H9 (cell line): ENCODE data around the gene APOBEC4. TPM values are rescaled to one million over a fixed set of nuclear protein-coding genes. Genes with fewer than 3 reads are reported as not detected.

ENCODE experiments used
- DNase-seq: peaks from one replicate; pipeline ENCODE4 v3.0.0-alpha.2; 2017
- H2AFZ ChIP-seq: one replicate; pipeline ENCODE4 v1.6.1; 2013; ENCODE audit warnings: mild to moderate bottlenecking, low read length, control low read depth, moderate library complexity
- H2AK5ac ChIP-seq: 2 replicates; pipeline ENCODE4 v1.6.1; 2013; ENCODE audit warnings: low read length, control low read depth, mixed read lengths; ENCODE audit not compliant: insufficient read length
- H2BK120ac ChIP-seq: one replicate; pipeline ENCODE4 v1.6.1; 2013; ENCODE audit warnings: low read depth, mild to moderate bottlenecking, low read length, control low read depth, inconsistent platforms; ENCODE audit not compliant: poor library complexity, severe bottlenecking
- H2BK12ac ChIP-seq: 2 replicates; pipeline ENCODE4 v1.6.1; 2013; ENCODE audit warnings: low read length, control low read depth, mixed read lengths, low read depth; ENCODE audit not compliant: insufficient read length
- H2BK15ac ChIP-seq: 2 replicates; pipeline ENCODE4 v1.6.1; 2013; ENCODE audit warnings: low read depth, low read length, control low read depth
- H2BK20ac ChIP-seq: one replicate; pipeline ENCODE4 v1.6.1; 2013; ENCODE audit warnings: low read depth, mild to moderate bottlenecking, low read length, control low read depth, inconsistent platforms; ENCODE audit not compliant: poor library complexity, severe bottlenecking
- H2BK5ac ChIP-seq: 2 replicates; pipeline ENCODE4 v1.6.1; 2013; ENCODE audit warnings: low read length, control low read depth, mixed read lengths; ENCODE audit not compliant: insufficient read length
- H3K14ac ChIP-seq: 2 replicates; pipeline ENCODE4 v1.6.1; 2013; ENCODE audit warnings: low read length, control low read depth; ENCODE audit not compliant: insufficient read depth
- H3K18ac ChIP-seq: 2 replicates; pipeline ENCODE4 v1.6.1; 2013; ENCODE audit warnings: low read depth, mild to moderate bottlenecking, mixed read lengths, low read length, control low read depth; ENCODE audit not compliant: insufficient read length
- H3K23ac ChIP-seq: 2 replicates; pipeline ENCODE4 v1.6.1; 2013; ENCODE audit warnings: low read length, control low read depth, mixed read lengths, low read depth; ENCODE audit not compliant: insufficient read length
- H3K23me2 ChIP-seq: 2 replicates; pipeline ENCODE4 v1.6.1; 2013; ENCODE audit warnings: low read depth, mild to moderate bottlenecking, mixed read lengths, low read length, control low read depth; ENCODE audit not compliant: insufficient read length, poor library complexity, severe bottlenecking
- H3K27ac ChIP-seq: 2 replicates; pipeline ENCODE4 v1.5.1; 2013; ENCODE audit warnings: low read length, control low read depth, mixed read lengths, low read depth; ENCODE audit not compliant: insufficient read length
- H3K27me3 ChIP-seq: 2 replicates; pipeline ENCODE4 v1.6.1; 2013; ENCODE audit warnings: low read length, control low read depth, inconsistent platforms; ENCODE audit not compliant: insufficient read depth
- H3K4ac ChIP-seq: 2 replicates; pipeline ENCODE4 v1.6.1; 2013; ENCODE audit warnings: low read depth, mild to moderate bottlenecking, control low read depth, inconsistent platforms, low read length, moderate library complexity
- H3K4me1 ChIP-seq: 2 replicates; pipeline ENCODE4 v1.6.1; 2013; ENCODE audit warnings: low read length, control low read depth, inconsistent platforms; ENCODE audit not compliant: insufficient read depth
- H3K4me2 ChIP-seq: 2 replicates; pipeline ENCODE4 v1.6.1; 2013; ENCODE audit warnings: low read length, control low read depth, mixed read lengths; ENCODE audit not compliant: insufficient read length, insufficient read depth
- H3K56ac ChIP-seq: 2 replicates; pipeline ENCODE4 v1.6.1; 2013; ENCODE audit warnings: low read depth, mild to moderate bottlenecking, mixed read lengths, low read length, control low read depth; ENCODE audit not compliant: insufficient read length
- H3K79me1 ChIP-seq: 2 replicates; pipeline ENCODE4 v1.6.1; 2013; ENCODE audit warnings: low read depth, mild to moderate bottlenecking, moderate library complexity, low read length, control low read depth, inconsistent platforms; ENCODE audit not compliant: insufficient read depth, poor library complexity, severe bottlenecking
- H3K79me2 ChIP-seq: 2 replicates; pipeline ENCODE4 v1.6.1; 2013; ENCODE audit warnings: low read length, control low read depth, inconsistent platforms; ENCODE audit not compliant: insufficient read depth
- H3K9ac ChIP-seq: 2 replicates; pipeline ENCODE4 v1.6.1; 2013; ENCODE audit warnings: low read length, control low read depth, mixed read lengths; ENCODE audit not compliant: insufficient read length; ENCODE audit errors: extremely low read depth
- H3K9me3 ChIP-seq: one replicate; pipeline ENCODE4 v1.6.1; 2013; ENCODE audit warnings: low read depth, low read length, inconsistent platforms; ENCODE audit not compliant: control insufficient read depth
- H3T11ph ChIP-seq: one replicate; pipeline ENCODE4 v1.6.1; 2013; ENCODE audit warnings: mild to moderate bottlenecking, low read length, control low read depth, inconsistent platforms
- H4K20me1 ChIP-seq: one replicate; pipeline ENCODE4 v1.6.1; 2013; ENCODE audit not compliant: control insufficient read depth, insufficient read length, insufficient read depth
- H4K5ac ChIP-seq: 2 replicates; pipeline ENCODE4 v1.6.1; 2013; ENCODE audit warnings: low read depth, mild to moderate bottlenecking, mixed read lengths, low read length, control low read depth; ENCODE audit not compliant: insufficient read length
- H4K8ac ChIP-seq: replicated peaks from 2 replicates; pipeline ENCODE4 v1.6.1; 2013; ENCODE audit warnings: low read length, control low read depth, mixed read lengths, low read depth; ENCODE audit not compliant: insufficient read length
- H4K91ac ChIP-seq: 2 replicates; pipeline ENCODE4 v1.6.1; 2013; ENCODE audit warnings: low read depth, mild to moderate bottlenecking, moderate library complexity, mixed read lengths, low read length, control low read depth; ENCODE audit not compliant: insufficient read length
- H3K27ac Mint-ChIP-seq, 3 experiments: 2 replicates in 2 of 3; 3 replicates in 1 of 3; pipeline ENCODE4 v1.8.0; 2020 to 2021; ENCODE audit warnings: mixed read lengths in 3 of 3, mild to moderate bottlenecking in 1 of 3, moderate library complexity in 1 of 3
- H3K27me3 Mint-ChIP-seq: 2 replicates; pipeline ENCODE4 v1.8.0; 2021; ENCODE audit warnings: low read depth, mild to moderate bottlenecking, moderate library complexity, mixed read lengths
- H3K36me3 Mint-ChIP-seq, 3 experiments: 2 replicates in 2 of 3; 3 replicates in 1 of 3; pipeline ENCODE4 v1.8.0; 2020 to 2021; ENCODE audit warnings: low read depth in 3 of 3, mixed read lengths in 3 of 3; ENCODE audit not compliant: insufficient read depth in 1 of 3
- H3K4me1 Mint-ChIP-seq, 2 experiments: 2 replicates each; pipeline ENCODE4 v1.8.0; 2020; ENCODE audit warnings: mixed read lengths in 2 of 2
- H3K4me3 Mint-ChIP-seq, 2 experiments: 2 replicates in 1 of 2; 3 replicates in 1 of 2; pipeline ENCODE4 v1.8.0; 2020 to 2021; ENCODE audit warnings: mild to moderate bottlenecking in 2 of 2, mixed read lengths in 2 of 2, moderate library complexity in 1 of 2
- H3K9me3 Mint-ChIP-seq, 2 experiments: 2 replicates in 1 of 2; 3 replicates in 1 of 2; pipeline ENCODE4 v1.8.0; 2020; ENCODE audit warnings: mild to moderate bottlenecking in 2 of 2, mixed read lengths in 2 of 2, moderate library complexity in 1 of 2
- CTCF ChIP-seq: fragments of 200-600 bp; sonication (generic); conservative IDR thresholded peaks from 3 replicates; pipeline ENCODE4 v1.8.0; 2021; ENCODE audit warnings: antibody characterized with exemption, mild to moderate bottlenecking
- total RNA-seq: library from RNA; stranded (reverse); gene quantifications from 2 replicates; pipeline ENCODE4 v1.2.1, GENCODE V29; 2021

APOBEC4 gene
- total RNA-seq, 1 experiment from 2014 or later, result not detected

GRCh38 chr1:183686229-183686628 lies 33.1 kb upstream of the APOBEC4 start:
- Histone ChIP-seq H3K27me3 (no peaks in the 10 kb centered on the region), H3K23ac (no peak overlapping the region), H3K9me3 (no peaks in the 10 kb centered on the region), H2BK5ac (no peak overlapping the region), H3K4me1 (no peaks in the 10 kb centered on the region), H3K79me1 (no peaks in the 10 kb centered on the region), H2BK15ac (no peak overlapping the region), H3K27ac (no peak overlapping the region), H4K8ac (no peak overlapping the region), H3T11ph (no peak overlapping the region), H2BK12ac (no peak overlapping the region), H2BK20ac (no peak overlapping the region), H2AK5ac (no peak overlapping the region), H3K9ac (no peak overlapping the region), H4K91ac (no peak overlapping the region), H3K4me2 (no peak overlapping the region), H3K18ac (no peak overlapping the region), H3K23me2 (no peaks in the 10 kb centered on the region), H2AFZ (no peak overlapping the region), H4K5ac (no peak overlapping the region), H3K79me2 (no peaks in the 10 kb centered on the region), H3K56ac (no peak overlapping the region), H2BK120ac (no peak overlapping the region), H4K20me1 (no peaks in the 10 kb centered on the region), H3K14ac (no peak overlapping the region), H3K4ac (no peak overlapping the region)
- TF ChIP-seq CTCF, result no peak
- no peaks in the 10 kb centered on the region for H3K36me3 Mint-ChIP-seq
- no peaks in the 10 kb centered on the region for H3K27me3 Mint-ChIP-seq
- no peak for DNase-seq
- H3K4me3 Mint-ChIP-seq, result no peak overlapping the region
- H3K9me3 Mint-ChIP-seq, result peaks cover 0 to 2% of the 10 kb centered on the region in 2 experiments; a peak in 2 of 5 replicates
- no peak overlapping the region for H3K27ac Mint-ChIP-seq
- peaks cover 0 to 3% of the 10 kb centered on the region in 2 experiments; a peak in 1 of 4 replicates for H3K4me1 Mint-ChIP-seq
